Embryonic facial prominence (tissue), 1 donor: ENCODE data around the gene KLHL22.

Experiments used
- DNase-seq: peaks from one replicate; pipeline ENCODE4 v3.0.0-alpha.2; 2016; ENCODE audit errors: extremely low spot score

KLHL22 gene

DNA sequence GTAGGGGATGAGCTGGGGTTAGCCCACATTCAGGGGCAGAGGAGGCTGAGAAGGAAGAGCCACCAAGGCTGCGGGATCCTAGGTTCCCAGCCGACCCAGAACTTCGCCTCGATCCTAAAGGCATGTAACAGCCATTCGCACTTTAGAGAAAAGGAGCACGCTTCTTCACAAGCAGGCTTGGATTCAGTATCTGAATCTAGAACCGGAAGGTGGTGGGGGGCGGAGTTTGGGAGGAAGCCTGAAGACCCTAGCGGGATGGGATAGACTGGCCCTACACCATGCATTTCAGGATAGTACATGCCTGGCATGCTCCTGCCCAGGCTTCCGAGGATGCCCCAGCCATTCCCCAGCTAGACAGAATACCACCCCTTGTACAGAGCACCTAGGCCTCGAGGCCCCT is 62.4 kb downstream of the KLHL22 start:
- DNase-seq: no peak

GRCh38 chr22:20432244-20432686 is 63.3 kb downstream of the KLHL22 start:
- DNase-seq: no peak

- DNase-seq: no peak
These were observed 63.9 kb downstream of the KLHL22 start for GRCh38 chr22:20431511-20432192.

- DNase-seq: no peak
These were observed 64.7 kb downstream of the KLHL22 start for GRCh38 chr22:20430720-20431510.

DNA sequence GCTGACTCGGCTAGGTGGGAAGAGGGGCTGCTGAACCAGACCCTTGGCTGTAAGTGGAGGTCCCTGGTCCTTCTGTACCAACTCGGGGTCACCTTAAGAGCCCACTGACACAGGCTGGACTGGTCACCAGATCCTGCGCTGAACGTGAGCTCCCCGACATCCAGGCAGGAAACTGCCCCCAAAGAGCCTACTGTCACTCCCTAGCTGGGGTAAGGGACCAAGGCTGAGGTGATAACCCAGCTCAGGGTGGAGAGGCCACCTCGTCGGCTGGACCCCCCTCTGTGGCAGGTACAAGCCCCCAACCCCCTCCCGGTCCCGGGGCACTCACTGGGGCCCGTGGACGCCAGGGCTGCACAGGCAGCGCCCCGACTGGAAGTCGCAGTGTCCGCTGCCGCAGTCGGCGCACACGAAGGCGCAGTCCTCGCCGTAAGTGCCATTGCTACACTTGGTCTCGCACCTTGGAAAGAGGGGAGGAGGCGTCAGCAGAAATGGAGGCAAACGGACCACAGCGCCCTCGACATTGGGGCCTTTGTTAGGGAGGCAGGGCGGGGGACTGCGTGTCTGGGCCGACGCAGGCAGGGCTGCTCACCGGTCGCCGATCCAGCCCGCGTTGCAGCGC is 65.4 kb downstream of the KLHL22 start:
- no peak for DNase-seq

- no peak for DNase-seq
These were observed 66.1 kb downstream of the KLHL22 start for GRCh38 chr22:20429254-20430100.

- no peak for DNase-seq
These were observed 66.9 kb downstream of the KLHL22 start for GRCh38 chr22:20428496-20429253.

DNA sequence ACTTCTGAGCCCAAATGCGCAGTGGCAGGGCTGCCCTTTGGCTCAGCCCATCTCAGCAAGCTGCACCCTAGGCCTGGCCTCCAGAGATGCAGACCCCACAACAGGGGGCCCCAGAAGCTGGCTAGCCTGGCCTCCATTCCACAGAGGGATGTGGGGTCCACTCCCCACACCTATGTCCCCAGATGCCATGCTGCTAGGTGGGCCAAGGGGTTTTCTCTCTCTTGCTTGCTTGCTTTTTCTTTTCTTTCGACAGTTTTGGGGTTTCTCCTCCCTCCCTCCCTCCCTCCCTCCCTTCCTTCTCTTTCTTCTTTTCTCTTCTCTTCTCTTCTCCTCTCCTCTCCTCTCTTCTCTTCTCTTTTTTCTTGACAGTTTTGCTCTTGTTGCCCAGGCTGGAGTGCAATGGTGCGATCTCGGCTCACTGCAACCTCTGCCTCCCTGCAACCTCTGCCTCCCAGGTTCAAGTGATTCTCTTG is 67.6 kb downstream of the KLHL22 start:
- DNase-seq: no peak

GRCh38 chr22:20427104-20427944 is 68.3 kb downstream of the KLHL22 start:
- no peak for DNase-seq

GRCh38 chr22:20426259-20426615 is 69.4 kb downstream of the KLHL22 start:
- DNase-seq: no peak

DNA sequence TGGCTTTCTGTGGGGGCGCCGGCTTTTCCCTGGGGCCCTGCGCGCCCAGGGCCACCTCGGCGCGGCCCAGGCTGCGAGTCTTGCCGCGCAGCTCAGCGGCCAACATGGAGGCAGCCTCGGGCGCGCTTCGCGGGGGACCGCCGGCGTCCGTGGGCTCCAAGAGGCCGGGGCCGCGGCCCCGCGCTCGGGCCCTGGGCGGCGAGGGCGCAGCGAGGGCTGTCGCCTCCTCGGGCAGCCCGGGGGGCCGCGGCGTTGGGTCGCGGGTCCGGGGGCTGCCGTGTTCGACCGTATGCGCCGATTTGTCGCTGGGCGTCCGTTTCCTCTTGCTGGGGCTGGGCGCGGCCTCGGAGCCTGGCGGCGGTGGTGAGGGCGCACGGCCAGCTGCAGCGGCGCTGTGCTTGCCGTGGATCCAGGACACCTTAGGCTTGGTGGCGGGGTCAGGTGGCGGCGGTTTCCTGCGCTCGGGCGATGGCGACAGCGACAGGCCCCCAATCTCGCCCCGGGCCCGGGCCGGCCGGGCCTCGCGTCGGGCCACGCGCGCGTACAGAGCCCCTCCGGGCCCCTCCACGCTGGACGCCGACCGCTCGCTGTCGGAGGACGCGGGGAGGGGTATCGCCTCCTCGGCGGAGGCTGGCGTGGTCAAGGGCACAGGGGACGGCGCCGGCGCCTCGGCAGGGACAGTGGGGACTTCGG is 69.9 kb downstream of the KLHL22 start:
- no peak for DNase-seq

DNA sequence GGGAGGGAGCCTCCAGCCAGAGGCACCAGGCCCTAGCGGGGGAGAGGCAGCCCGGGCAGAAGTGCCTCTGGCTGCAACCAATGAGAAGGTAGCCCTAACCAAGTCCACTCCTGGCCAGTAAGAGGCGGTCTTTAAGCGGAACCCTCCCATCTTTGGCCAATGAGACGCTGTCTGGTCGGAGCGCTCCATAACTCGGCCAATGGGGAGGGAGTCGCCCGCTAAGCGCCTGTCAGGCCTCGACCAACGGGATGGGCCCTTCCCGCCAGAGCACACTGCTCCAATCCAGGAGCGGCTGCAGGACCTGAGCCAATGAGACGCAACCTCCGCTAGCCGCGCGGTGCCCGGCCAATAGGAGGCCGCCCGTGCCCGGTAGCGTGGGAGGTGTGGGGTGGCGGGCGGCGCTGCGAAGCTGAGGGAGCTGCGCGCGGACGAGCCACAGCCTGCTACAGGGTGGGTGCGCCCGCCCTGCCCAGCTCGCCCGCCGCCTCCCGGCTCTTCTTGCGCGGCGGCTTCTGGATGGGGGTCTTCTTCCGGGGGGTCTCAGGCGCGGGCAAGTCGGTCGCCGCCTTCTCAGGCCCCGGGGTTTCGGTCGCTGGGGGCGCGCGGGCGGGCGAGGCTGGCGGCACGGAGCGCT is 70.5 kb downstream of the KLHL22 start:
- peak; percentile 56 for DNase-seq

DNA sequence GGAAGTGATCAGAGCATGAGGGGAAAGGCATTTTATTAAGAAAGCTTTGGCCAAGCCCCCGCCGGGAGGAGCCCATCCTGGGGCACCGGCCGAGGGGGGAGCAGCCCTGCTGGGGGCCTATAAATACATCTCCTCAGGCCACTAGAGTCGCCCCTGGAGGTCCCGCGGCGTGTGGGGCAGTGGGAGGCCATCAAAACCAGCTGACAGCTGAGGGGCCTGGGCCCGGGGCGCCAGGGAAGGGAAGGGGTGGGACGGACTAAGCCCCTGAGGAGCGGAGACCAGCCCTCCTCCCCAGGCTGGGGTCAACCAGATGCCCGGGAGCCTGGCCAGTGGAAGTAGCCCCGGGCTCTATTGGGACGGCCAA is 71.0 kb downstream of the KLHL22 start:
- no peak for DNase-seq

GRCh38 chr22:20423906-20424551 is 71.6 kb downstream of the KLHL22 start:
- no peak for DNase-seq

GRCh38 chr22:20423008-20423905 is 72.3 kb downstream of the KLHL22 start:
- no peak for DNase-seq

DNA sequence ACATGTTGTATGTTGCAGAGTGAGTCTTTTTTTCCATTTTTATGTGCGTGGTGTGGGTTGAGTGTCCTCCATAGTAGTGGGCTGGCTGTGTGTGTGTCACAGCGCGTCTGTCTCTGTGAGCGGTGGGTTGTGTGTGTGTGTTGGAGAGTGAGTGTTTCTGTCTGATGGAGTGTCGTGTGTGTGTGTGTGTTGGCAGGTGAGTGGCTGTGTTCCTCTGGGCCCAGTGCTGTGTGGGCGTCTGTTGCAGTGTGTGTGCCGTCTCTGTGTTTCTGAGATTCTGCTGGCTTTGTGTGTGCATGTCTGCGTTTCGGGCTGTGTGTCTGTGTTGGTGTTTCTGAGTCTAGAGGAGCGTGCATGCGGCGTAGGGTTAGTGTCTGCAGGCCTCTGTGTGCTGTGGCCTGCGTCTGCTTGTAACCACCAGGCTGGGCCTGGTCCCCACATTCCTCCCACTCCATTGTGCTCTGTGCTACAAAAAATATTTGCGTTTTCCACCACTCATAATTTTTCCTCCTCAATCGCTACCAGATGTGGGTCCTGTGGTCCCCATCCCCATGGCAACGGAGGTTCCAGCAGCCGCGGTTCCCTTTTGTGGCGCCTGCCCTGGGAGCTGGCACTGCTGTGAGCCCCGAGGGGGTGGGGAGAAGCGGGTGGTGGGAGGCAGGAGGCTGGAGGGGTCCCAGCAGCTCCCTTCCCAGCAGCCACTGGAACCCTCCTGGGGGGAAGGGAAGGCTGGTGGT is 73.2 kb downstream of the KLHL22 start:
- peak; percentile 88 for DNase-seq

DNA sequence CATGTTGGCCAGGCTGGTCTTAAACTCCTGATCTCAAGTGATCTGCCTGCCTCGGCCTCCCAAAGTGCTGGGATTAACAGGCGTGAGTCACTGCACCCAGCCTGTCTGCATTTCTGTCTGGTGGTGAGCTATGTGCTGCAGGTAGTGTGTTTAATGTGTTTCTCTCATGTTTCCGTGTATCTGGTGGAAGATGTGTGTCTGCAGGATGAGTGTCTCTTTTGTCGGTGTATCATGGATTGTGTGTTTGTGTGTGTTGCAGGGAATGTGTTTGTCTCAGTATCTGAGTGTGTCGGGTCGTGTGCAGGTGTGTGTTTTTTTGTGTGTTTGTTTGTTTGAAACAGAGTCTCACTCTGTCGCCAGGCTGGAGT is 74.1 kb downstream of the KLHL22 start:
- no peak for DNase-seq
